AG09319 (cell line): Measurements from ENCODE around the gene LGALS9.

Source experiments
- DNase-seq: peaks from one replicate; pipeline ENCODE4 v3.0.0-alpha.2; 2010; ENCODE audit warnings: low read depth; ENCODE audit errors: extremely low read depth
- CTCF ChIP-seq: IDR thresholded peaks from 2 replicates; pipeline ENCODE4 v1.5.1; 2011; ENCODE audit warnings: low read depth, mild to moderate bottlenecking, inconsistent platforms, low read length, moderate library complexity

The LGALS9 gene

GRCh38 chr17:27591986-27592385 is 39.0 kb upstream of the LGALS9 start:
- no peak for DNase-seq
- TF ChIP-seq CTCF, result no peak

DNA sequence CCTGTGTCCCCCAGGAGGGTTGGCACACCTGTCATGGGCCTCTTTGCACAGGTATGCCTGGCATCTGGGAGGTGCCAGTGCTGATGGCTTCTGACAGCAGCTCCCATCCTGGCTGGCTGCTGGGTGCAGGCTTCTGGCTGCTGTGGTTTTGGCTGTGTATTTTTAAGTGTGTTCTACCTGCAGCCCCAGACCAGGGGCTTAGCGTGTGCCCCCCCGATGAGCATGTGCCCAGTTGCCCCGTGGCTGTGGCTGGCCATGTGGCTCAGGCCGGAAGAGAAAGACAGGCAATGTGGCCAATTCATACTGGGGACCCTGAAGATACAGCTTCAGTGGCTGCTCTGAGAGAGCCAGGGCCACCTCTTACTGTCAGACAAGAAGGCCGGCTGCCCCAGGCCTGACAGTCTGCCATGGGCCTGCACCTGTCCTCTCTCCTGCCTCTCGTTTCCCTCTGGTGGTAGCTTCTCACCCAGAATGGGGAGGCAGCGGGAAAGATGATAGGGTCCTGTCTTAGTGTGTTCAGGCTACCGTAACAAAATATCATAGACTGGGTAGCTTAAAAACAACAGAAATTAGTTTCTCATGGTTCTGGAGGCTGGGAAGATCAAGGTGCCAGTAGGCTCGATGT is 37.6 kb upstream of the LGALS9 start:
- no peak for DNase-seq
- TF ChIP-seq CTCF, result no peak

DNA sequence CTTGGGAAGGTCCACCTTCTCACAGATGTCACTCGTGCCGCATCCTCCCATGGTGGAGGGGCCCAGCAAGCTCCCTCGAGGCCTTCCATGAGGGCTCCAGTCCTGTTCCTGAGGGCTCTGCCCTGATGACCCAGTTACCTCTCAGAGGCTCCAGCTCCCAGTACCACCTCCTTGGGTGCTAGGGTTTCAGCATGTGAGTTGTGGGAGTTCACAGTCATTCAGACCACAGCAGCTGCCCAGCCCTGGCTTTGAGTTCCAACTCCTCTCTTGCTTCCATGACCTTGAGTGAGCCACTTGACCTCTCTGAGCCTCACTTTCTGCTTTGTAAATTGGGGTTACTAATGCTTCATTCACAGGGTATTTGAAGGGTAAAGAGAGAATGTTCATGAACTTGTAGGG is 37.1 kb upstream of the LGALS9 start:
- no peak for DNase-seq
- no peak for TF ChIP-seq CTCF

DNA sequence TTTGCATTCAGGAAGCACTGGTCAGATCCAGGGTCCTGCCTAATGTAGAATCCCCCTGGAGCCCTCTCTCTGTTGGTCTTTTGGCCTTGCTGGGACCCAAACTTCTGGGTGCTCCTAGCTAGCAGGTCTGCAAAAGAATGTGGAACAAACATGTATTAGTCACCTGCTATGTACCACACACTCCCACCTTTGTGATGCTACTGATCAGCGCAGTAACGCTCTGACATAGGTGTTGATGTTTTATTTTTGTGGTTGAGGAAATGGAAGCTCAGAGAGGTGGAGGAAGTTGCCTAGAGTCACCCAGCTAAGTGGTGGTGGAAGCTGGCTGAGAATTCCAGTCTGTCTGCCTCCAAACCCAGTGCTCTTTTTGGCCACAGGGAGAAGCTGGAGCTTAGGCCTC is 35.8 kb upstream of the LGALS9 start:
- no peak for TF ChIP-seq CTCF
- DNase-seq, result no peak

- no peak for DNase-seq
- TF ChIP-seq CTCF, result no peak
Measured at GRCh38 chr17:27596096-27596495, 34.9 kb upstream of the LGALS9 start.

DNA sequence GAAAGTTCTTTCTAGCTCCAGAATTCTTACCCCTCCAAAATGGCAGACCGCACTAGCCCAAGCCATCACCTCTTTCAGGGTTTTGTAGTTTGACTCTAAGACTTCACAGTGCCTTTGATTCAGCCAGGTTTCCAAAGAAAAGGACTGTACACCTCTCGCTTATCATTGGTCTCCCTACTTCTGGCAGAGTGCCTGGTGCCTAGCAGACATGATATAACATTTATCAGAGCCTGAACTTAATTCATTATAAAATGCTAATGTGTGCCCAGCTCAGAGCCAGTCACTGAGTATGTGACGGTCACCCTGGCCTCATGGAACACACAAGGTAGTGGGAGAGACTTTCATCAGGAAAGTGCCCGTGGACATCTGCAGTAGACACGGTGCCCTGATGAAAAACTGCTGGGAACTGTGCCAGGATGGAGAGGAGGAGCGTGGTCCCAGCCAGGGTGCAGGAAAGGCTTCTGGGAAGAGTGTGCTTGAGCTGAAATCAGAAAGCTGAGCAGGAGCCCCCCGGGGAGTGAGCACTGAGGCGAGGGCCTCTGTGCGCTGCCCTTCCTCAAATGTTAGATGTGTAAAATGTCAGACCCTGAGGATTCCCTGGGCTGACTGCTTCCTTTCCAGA is 34.3 kb upstream of the LGALS9 start:
- TF ChIP-seq CTCF, result no peak
- DNase-seq, result no peak

DNA sequence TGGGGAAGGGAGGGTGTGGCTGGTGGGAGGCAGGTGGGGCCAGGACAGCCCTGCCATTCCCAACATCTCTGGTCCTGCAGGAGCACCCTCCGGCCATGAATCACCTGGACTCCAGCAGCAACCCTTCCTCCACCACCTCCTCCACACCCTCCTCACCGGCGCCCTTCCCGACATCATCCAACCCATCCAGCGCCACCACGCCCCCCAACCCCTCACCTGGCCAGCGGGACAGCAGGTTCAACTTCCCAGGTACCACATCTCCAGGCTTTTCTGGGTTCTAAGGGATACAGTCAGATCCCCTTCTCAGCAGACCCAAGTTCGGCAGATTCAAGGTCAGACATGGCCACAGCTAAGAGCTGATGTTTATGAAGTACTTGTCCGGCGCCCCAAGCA is 33.8 kb upstream of the LGALS9 start:
- no peak for TF ChIP-seq CTCF
- DNase-seq, result no peak
